NCI-H345 treated with DMSO at 0.1 percent for 48 hours (cell line): ENCODE measurements around the gene PLXDC2.
"Not testable (repeated sequence)": the region's sequence is repeated elsewhere in the genome, so short reads cannot be mapped to it uniquely, and the experiment has no call there.

Experiments
- DNase-seq: peaks from one replicate; lab custom pipeline; 2025; ENCODE audit not compliant: unreplicated experiment; lab: John Stamatoyannopoulos, UW

The PLXDC2 gene

DNA sequence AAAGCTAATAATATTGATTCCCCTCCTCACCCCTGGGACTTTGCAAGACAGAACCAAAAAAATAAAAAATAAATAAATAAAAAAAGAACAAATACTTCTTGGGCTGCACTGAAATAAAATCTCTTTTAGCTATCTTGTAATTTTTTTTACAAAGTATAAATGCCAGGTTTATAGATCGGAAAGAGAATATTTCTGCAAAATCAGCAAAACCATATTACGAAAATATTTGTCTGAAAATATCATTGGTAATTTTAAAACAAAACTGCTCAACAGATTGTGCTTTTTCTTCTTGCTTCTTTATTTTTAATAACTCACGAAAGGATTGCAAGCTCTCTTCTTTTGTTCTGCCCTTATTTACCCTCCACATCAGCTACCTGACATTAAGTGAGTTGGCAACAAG is 213.3 kb downstream of the PLXDC2 start:
- no peak for DNase-seq

DNA sequence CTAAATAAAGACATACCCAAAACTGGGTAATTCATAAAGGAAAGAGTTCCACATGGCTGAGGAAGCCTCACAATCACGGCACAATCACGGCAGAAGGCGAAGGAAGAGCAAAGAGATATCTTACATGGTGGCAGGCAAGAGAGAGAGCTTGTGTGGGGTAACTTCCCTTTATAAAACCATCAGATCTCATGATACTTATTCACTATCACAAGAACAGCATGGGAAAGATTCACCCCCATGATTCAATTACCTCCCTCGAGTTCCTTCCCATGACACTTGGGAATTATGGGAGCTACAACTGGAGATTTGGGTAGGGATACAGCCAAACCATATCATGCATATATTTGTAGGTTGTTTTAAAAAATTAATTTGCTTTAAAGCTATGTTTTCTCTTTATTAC is 217.2 kb downstream of the PLXDC2 start:
- DNase-seq, result no peak

DNA sequence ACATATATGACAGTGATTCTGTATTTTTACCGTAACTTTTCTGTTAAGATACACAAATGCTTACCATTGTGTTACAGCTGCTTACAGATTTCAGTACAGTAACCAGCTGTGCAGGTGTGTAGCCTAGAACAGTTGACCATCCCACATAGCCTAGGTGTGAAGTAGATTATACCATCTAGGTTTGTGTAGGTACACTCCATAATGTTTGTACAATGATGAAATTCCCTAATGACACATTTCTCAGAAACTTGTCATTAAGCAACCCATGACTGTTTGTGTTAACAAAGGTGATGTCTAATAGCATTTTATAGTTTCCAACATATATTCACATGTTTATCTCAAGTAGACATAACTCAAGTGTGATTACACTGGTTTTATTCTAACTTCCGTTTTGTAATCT is 218.5 kb downstream of the PLXDC2 start:
- DNase-seq, result no peak

DNA sequence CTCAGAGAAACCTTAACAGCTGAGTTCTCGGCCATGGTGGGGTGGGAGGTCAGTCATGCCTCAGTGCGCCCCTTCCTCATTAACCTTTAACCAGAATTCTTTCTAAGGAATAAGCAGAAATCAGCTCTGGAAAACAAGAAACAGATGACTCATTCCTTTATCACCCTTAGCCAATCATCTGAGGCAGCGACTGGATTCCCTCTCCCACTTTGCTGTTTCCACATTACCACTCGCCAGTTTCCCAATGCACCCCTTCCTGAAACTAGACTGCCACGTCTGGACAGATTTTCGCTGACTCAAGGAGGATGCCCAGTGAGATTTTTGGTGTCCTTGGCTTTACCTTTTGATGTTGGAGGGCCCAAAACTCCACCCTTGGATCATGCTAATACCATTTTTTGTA is 223.8 kb downstream of the PLXDC2 start:
- DNase-seq, result no peak

DNA sequence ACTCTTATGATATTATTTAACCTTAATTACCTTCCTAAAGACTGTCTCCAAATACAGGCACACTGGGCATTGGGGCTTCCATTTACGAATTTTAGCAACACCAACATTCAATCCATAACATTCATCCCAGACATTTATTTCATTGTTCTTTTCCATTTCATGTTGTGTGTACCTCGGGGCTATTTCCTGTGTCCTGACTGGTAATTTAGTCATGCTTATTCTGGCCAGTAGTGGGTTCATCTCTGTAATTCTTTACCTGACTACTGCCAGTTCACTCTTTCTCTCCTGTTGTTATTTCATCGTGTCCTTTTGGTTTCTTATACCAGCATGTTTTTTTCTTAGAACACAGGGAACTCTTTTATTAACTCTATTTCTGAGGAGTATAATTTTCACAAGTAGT is 225.7 kb downstream of the PLXDC2 start:
- DNase-seq, result no peak

DNA sequence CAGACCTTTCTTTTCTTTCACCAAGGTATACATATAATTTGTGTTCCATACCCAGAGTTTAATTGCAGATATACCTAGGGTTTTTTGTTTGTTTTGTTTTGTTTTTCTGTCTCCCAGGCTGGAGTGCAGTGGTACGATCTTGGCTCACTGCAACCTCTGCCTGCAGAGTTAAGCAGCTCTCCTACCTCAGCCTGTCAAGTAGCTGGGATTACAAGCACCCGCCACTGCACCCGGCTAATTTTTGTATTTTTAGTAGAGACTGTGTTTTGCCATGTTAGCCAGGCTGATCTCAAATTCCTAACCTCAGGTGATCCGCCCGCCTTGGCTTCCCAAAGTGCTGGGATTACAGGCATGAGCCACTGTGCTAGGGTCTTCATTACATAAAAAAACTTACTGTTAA is 228.9 kb downstream of the PLXDC2 start:
- not testable (repeated sequence) for DNase-seq

DNA sequence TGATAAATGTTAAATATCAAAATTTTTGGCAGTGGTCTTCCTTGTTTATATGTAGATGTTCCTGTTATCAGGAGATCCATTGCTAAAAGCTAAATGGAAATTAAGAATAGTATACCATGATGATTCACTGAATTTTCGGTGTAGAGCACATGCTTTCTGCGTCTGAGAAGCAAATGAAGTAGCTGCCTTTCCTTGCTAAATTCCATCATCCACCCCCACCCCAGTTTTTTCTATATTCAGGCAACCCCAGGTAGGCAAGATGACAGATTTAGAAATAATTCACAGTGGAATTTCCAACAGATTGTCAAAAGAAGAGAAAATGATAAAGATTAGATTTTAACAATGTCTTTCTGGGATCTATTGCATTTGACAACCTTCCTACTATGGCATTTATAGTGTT is 231.9 kb downstream of the PLXDC2 start:
- DNase-seq, result no peak

DNA sequence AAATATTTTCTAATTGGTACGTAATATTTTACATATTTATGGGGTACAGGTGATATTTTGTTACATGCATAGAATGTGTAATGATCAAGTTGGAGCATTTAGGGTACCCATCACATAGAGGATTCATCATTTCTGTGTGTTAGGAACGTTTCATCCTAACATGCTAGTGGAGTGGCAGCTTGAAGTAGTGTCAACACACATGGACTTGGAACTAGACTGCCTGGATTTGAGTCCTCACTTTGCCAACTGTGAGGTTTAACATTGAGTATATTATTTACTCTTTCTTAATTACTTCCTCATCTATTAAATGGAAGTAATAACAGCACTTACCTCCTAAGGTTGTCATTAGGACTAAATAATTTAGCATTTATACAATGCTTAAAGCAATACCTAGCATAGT is 241.9 kb downstream of the PLXDC2 start:
- DNase-seq, result no peak

DNA sequence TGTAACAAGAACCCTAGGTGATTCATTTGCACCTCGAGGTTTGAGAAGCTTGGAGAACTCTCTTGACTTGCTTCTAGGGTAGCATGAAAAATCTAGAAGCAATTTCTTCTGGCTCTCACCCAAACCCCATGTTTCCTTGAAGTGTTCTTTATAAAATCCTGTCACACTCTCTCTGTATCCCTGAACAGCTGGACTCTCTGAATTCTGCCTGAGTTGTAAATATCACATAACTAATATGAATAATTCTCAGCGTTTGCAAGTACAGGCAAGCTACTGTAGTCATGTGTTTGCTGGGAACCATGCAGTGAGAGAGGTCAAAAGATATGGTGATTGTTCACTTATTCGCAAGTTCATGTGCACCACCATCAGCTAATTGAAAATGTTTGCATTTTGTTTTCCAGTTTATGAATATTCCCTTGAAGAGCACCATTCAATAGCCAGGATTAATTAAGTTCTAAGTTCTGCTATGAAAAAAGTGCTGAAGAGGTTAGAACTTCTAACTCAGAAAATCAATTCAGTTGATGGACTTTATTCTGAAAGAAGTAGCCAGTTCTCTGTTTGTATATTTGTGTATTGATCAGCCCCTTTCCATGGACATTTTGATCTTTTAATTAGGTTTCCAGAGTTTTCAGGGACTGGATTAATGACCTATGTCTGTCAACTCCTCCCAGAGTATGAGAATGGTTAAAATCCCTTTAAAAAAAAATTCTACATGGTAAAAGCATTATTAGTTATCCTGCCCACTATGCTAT is 243.0 kb downstream of the PLXDC2 start:
- no peak for DNase-seq

DNA sequence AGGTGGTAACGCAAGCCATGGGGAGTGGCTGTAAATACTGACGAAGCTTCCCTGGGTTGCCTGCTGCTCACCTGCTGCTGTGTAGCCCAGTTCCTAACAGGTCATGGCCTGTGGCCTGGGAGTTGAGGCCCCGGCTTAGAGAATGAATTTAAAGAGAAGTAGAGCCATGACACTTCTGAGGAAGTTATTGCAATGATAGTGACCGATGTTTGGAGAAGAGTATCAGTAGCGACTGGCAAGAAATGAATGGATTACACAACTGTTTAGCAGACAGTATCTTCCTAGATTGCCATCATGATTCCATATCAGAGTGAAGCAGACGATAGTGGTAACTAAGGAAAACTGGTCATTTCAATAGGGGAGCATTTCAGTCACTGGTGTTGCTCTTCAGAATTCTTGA is 249.6 kb downstream of the PLXDC2 start:
- no peak for DNase-seq

DNA sequence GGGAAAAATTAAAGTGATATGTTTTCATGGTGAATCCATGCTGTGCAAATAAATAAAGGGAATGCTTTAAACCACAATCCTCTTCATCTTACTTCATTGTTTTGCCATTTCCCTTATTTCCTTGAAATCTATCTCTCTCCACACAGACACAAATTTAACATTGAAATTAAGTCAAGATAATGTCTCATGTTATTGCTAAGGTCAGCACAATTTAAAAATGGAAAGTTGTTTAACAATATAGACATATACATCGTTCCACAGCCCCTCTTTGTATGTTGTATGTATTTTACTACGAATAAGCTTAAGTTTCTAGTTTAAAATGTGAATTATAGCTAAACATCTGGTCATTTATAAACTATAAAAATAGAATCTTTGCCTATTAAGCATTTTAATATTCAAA is 256.9 kb downstream of the PLXDC2 start:
- DNase-seq, result no peak

DNA sequence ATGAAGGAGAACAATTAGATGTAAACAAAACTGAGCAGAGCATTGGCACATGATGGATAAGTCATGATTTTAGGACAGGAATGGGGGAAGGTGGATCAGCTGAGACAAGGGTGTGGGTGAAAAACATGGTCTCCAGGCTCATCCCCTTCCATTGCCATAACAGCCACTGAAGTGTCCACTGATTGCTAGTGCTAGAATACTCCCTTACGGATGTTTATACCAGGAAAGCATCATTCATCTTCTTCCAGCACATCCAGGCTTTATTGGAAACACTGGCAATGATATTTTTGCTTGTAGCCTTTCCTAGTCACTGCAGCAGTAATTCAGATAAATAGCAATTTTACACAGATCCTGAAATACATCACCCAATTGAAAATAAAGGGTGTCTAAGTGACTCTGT is 259.5 kb downstream of the PLXDC2 start:
- DNase-seq, result no peak

DNA sequence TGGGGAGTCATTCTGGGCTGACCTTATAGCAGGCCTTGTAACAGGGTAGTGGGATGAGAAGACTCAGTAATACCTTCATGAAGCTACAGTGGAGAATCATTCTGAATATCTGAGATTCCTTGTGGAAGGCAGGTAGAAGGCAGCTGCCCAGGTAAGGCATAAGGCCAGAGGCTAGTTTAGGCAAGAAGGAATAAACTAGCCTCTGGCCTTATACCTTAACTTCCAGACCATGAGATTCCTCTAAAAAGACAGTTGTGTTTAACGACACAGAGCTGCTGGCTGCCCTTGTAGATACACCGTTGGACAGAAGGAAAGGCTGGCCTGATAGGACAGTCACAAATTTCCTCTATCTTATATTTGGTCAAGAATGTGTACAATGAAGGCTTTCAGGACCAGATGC is 268.2 kb downstream of the PLXDC2 start:
- no peak for DNase-seq

DNA sequence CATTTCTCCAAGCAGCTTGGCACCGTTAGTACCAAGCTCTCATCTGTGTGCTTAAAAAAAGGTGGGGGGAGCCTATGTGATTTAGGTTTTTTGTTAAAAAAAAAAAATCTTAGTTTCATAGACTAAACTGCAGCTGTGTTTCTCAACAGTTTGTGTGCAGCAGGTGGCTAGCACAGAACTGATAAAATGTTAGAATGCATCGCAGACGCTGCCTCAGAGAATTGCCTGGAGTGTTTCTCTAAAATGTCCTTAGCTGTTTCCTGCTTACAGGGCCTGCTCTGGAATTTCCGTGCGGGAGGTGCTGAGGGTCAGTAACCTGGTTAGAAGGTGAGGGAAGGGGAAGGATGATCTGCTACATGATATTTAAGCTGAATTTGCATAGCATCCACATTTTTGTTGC is 268.9 kb downstream of the PLXDC2 start:
- no peak for DNase-seq

DNA sequence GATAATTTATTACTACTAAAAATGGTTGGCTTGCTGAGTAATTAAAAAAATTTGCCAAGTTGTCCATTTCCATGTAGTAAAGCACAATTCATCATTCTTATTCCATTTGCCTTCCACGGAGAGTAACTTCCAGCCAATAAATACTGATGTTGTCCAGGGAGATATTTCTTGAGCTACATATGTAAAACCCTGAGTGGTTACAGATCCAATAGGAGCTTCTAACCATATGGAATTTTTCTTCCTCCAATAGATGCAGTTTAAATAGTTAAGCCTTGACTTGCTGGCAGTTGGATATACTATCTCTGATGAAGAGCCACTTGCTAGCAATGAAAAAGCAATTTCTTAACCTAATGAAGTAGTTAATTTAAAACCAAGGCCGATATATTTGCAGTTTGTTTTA is 271.1 kb downstream of the PLXDC2 start:
- no peak for DNase-seq

DNA sequence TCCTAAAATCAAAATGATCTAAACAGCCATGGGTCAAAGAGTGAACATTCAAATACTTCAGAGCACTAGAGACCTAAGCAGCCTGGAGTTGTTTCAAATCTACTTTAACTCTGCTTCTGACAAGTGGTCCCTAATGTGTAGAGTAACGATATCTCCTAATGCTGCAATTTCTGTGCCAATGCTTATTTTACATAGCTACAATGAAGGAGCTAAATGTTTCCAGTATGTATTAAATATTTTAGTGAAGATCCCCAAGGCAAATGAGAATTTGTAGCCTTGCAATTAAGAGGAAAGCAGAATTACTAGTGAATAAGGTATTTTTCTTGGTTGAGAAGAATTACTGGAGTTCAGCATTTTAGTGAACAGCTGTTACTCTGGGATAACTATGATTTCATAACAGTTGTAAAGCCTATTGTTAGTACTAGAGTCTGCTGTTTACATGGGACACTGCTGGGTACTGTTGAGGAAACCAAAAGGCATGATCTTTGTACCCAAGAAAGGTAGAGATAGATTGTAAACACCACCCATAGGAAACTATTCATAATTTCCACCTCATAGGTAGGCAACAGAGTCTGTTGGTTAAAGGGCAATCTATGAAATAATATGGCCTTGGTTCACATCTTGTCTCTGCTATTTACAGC is 271.9 kb downstream of the PLXDC2 start:
- DNase-seq, result no peak

DNA sequence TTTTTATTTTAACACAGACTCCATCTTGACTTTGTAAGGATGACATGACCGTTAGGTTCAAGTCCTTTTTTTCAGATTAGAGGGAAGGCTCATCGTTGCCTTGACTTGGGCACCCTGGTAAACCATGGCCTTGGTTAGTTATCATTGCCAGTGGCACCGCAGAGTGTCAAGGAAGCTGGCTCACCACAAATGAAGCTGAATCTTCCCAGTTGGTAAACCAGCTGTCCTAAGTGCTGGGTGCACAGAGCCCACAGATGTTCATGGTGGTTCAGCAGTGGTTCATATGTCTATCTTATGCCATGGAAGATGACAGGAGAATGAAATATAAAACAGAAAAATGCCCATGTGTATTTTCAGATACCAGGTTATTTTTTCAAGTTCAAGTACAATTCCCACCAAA is 273.6 kb downstream of the PLXDC2 start:
- DNase-seq, result no peak

DNA sequence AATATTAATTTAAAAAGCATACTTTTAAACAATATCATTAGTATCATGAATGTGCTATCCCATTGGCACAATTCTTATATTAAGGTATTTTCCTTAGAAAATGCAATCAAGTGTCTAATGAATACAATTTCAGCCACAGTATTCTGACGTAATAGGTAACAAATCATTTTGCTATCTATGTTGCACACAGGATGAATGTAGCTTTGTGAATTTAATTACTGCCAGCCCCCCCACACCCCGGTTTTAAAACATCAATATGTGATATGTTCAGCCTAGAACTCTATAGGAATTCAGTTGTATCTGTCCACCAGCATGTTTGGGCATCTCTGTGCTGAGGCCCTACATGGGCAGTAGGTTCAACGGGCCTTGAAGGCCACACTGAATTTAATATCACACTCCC is 274.6 kb downstream of the PLXDC2 start:
- no peak for DNase-seq

DNA sequence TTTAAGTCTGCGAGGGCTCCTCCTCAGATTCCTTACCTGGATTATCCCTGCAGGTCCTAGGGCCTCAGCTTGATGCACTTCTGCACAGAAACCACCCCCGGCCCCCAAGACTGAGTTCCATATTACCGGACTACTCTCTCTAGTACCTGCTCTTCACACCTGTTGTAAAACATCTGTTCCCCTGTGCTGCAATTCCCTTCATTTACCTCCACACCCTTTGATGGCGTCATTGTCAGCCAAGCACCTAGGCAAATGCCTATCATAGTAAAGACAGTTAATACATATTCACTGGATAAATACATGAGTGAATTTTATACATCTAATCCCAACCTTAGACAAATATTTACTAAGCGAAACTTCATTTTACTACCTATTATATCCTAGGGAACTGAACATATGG is 275.5 kb downstream of the PLXDC2 start:
- no peak for DNase-seq

DNA sequence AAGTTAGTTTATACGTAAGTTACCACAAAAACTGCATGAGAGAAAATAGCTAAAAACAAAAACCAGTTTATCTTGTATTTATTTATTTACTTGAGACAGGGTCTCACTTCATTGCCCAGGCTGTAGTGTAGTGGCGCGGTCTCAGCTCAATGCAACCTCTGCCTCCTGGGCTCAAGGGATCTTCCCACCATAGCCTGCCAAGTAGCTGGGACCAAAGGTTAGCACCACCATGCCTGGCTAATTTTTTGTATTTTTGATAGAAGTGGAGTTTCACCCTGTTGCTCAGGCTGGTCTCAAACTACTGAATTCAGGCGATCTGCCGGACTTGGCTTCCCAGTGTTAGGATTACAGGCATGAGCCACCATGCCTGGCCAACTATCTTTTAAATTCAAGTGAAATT is 277.4 kb downstream of the PLXDC2 start:
- DNase-seq, result no peak

DNA sequence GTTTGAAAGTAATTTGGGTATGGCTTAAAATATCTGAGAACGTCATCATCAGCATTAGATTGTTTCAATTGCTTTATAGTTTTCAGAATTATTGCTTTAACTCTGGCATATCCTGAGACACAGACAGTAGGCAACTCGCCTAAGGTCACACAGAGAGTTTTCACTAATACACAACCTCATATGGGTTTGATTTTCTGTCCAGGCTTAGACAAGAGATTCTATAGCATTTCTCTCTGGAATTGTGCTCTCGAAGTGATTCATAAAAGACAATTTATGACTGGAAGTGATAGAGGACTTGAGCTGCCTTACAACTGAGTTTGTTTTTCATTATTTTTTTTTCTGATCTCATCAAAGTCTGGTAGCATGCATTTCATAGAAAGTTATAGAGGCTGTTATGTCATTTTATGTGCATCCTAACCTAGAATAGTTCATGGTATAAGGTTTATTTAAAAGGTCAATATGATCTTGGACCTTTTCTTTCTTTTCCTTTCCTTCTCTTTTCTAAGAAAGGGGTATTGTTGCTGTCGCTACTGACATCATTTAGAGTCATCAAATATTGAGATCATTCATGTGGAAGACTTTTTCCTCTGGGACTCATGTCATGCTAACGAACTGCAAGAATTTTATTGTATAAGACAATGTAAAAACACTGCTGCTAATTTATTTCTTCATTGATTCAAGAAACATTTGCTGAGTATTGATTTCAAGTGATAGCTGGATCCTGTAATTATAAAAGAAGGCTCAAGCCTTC is 278.2 kb downstream of the PLXDC2 start:
- DNase-seq, result no peak

DNA sequence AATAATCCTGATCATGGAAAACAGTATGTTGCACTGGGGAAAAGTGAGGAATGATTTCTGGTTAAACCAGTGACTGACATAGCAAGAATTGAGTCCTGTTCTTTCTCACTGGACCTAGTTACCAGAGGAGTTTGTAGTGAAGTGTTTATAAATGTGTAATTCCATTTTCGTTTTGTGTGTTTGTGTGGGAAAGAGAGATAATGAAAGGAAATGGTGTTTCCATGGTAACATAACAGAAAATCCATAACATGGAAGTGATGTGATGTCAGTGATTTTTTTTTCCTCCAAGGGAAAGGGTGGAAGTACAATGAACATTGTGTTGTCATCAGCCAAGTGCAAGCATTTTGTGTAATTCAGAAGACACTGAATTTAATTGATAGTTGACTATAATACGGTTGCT is 283.9 kb downstream of the PLXDC2 start:
- DNase-seq, result no peak
